ENCODE data around the gene RND2. TPM values are rescaled to one million over a fixed set of nuclear protein-coding genes. Genes with fewer than 3 reads are reported as not detected.

Gene RND2
- total RNA-seq, 2 experiments from 2014 or later = not detected

DNA sequence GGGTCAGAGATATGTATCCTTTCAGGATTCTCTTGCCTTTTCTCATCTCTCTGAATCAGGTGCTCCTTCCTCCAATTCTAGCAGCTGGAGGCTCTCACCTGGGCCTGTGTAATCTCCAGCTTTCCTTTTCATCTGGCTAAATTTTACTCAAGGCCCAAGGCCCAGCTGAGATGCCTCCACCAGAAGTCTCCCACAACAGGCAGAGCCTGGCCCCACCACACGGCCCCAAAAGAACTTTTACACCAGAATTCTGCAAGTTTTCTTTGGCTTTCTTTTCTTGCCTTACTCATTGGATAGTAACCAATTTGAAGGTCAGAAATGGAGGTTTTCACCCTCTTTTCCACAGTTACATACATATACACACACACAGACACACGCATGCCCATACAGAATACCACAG lies 14.6 kb downstream of the RND2 start:
- intact Hi-C loops (cut with micrococcal nuclease) = no loop called here
- DNase-seq (no peak), ATAC-seq (no peak)
- CTCF ChIA-PET = no interaction called here
- no peak overlapping the region for H3K4me3 Mint-ChIP-seq
- no peaks in the 10 kb centered on the region for H3K27me3 Mint-ChIP-seq
- TF ChIP-seq, protein P1, sequence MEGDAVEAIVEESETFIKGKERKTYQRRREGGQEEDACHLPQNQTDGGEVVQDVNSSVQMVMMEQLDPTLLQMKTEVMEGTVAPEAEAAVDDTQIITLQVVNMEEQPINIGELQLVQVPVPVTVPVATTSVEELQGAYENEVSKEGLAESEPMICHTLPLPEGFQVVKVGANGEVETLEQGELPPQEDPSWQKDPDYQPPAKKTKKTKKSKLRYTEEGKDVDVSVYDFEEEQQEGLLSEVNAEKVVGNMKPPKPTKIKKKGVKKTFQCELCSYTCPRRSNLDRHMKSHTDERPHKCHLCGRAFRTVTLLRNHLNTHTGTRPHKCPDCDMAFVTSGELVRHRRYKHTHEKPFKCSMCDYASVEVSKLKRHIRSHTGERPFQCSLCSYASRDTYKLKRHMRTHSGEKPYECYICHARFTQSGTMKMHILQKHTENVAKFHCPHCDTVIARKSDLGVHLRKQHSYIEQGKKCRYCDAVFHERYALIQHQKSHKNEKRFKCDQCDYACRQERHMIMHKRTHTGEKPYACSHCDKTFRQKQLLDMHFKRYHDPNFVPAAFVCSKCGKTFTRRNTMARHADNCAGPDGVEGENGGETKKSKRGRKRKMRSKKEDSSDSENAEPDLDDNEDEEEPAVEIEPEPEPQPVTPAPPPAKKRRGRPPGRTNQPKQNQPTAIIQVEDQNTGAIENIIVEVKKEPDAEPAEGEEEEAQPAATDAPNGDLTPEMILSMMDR (IDR thresholded peaks at IDR 0.05) = no peak
- POLR2A ChIA-PET = interaction anchor here (0.8 kb wide), 1 partner anchor 24 kb away, joined by 3 read pairs; no protein-coding TSS in a partner anchor
- H3K9me3 Mint-ChIP-seq = no peaks in the 10 kb centered on the region
- no peaks in the 10 kb centered on the region for H3K4me1 Mint-ChIP-seq (ENCODE audit: low read depth)
- peaks cover 6% of the 10 kb centered on the region for H3K36me3 Mint-ChIP-seq (ENCODE audit: low read depth)
- H3K27ac Mint-ChIP-seq = no peak overlapping the region

DNA sequence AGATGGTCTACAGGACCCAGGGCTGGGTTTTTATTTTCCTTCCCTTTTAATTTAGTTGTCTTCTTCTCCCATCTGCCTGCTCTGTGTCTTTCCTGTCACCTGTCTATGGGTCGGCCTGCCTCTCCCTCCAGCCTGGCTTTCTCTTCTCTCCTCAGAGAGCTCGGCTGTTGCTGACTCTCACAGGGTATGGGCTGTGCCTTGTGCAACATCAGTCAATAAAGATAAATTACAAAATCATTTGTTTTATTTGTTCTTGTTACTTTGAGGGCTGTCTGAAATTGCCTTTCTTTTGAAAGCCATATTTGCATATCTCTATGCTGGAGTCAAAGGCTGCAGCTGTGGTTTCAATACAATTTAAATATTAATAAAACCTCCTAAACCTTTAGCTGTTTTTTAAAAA lies 15.6 kb downstream of the RND2 start:
- H3K27ac Mint-ChIP-seq = no peak overlapping the region
- TF ChIP-seq, protein P1 (IDR thresholded peaks at IDR 0.05) = no peak
- CTCF ChIA-PET = no interaction called here
- intact Hi-C loops (cut with micrococcal nuclease) = no loop called here
- DNase-seq = no peak
- no peak overlapping the region for H3K4me3 Mint-ChIP-seq
- H3K4me1 Mint-ChIP-seq (ENCODE audit: low read depth) = no peaks in the 10 kb centered on the region
- H3K27me3 Mint-ChIP-seq = no peaks in the 10 kb centered on the region
- POLR2A ChIA-PET = no interaction called here
- ATAC-seq = no peak
- no peaks in the 10 kb centered on the region for H3K9me3 Mint-ChIP-seq
- peaks cover 12% of the 10 kb centered on the region for H3K36me3 Mint-ChIP-seq (ENCODE audit: low read depth)

DNA sequence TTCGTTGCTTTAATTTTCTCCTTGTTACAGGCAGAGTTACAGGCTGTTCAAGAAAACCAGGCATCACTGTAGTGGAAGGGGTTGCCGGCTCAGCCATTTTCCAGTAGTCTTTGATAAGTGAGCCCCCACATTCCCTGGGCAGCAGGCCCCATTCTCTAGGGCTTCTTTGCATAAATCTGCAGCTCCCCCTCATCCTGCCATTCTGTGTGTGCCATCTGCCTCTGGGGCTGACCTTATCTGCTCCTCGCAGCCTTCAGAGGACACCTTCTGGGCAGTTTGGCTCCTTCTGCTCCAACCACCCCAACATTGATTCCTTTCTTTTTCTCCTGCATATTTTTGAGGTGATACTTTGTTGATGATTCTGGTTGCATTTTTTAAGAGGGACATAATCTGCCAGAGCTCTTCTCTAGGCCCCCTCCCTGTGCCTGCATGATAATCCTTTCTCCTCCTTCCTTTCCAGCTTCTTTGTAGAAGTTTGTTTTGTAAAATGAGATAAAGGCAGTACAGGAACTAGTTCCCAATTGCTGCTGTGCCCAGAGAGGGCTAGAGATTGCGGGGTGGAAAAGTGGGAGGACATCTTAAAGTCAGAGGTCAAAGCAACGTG lies 17.1 kb downstream of the RND2 start:
- ChIA-PET CTCF (interaction anchor here (1.2 kb wide), 1 partner anchor 18 kb away, joined by 5 read pairs; no protein-coding TSS in a partner anchor), POLR2A (interaction anchor here (0.6 to 1.2 kb wide), 3 partner anchors 8 to 273 kb away, joined by 3 to 4 read pairs (median 3); no protein-coding TSS in a partner anchor)
- intact Hi-C loops (cut with micrococcal nuclease) = no loop called here
- H3K4me3 Mint-ChIP-seq = no peak overlapping the region
- no peak overlapping the region for H3K27ac Mint-ChIP-seq
- H3K4me1 Mint-ChIP-seq (ENCODE audit: low read depth) = no peaks in the 10 kb centered on the region
- no peak for DNase-seq
- H3K36me3 Mint-ChIP-seq (ENCODE audit: low read depth) = peaks cover 14% of the 10 kb centered on the region
- TF ChIP-seq, protein P1 (IDR thresholded peaks at IDR 0.05) = no peak
- no peak for ATAC-seq
- no peaks in the 10 kb centered on the region for H3K27me3 Mint-ChIP-seq
- H3K9me3 Mint-ChIP-seq = no peaks in the 10 kb centered on the region

DNA sequence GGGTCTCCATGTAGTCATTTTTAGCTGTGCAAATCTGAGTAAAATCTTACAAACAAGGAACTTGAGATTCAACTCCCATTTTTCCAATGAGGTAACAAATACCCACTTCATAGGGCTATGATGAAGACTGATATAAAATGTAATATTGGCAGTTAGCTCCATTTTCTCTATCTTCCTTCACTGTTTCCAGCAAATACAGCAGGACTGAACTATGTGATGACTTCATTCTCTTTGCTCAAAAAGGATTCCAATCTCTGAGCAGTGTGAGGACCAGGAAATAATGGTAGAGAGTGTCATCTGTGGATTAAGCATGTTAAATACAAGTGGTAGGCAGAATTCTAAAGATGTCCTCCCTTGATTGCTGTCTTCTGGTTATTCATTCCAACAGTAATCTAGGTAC lies 18.3 kb downstream of the RND2 start:
- ChIA-PET CTCF (interaction anchor here (1.2 kb wide), 1 partner anchor 19 kb away, joined by 5 read pairs; no protein-coding TSS in a partner anchor), POLR2A (no interaction called here)
- TF ChIP-seq, protein P1 (IDR thresholded peaks at IDR 0.05) = no peak
- Mint-ChIP-seq H3K27ac (no peak overlapping the region), H3K36me3 (ENCODE audit: low read depth) (peaks cover 18% of the 10 kb centered on the region), H3K9me3 (no peaks in the 10 kb centered on the region), H3K4me3 (no peak overlapping the region), H3K4me1 (ENCODE audit: low read depth) (no peaks in the 10 kb centered on the region), H3K27me3 (no peaks in the 10 kb centered on the region)
- ATAC-seq = no peak
- intact Hi-C loops (cut with micrococcal nuclease) = no loop called here
- DNase-seq = no peak

DNA sequence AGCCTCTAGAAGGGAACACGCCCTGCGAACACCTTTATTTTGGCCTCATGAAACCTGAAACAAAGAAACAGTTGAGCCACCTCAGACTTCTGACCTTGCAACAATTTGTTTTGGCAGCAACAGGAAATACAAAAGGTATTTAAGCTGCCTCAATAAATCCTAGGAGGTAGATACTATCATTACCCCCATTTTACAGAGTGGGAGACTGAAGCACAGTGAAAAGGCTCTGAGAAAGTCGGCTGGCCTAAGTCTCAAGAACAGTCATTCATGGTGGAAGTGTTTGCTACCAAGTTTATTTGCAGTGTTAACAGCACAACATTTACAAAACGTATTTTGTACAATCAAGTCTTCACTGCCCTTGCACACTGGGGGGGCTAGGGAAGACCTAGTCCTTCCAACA lies 19.0 kb downstream of the RND2 start:
- POLR2A ChIA-PET = interaction anchor here (0.7 kb wide), 1 partner anchor 20 kb away, joined by 3 read pairs; no protein-coding TSS in a partner anchor

More for the DNA sequence above, 19.0 kb downstream of the RND2 start:
- TF ChIP-seq, protein P1 (IDR thresholded peaks at IDR 0.05) = no peak
- Mint-ChIP-seq H3K36me3 (ENCODE audit: low read depth) (peaks cover 22% of the 10 kb centered on the region), H3K4me3 (no peak overlapping the region), H3K4me1 (ENCODE audit: low read depth) (no peaks in the 10 kb centered on the region), H3K9me3 (no peaks in the 10 kb centered on the region), H3K27me3 (no peaks in the 10 kb centered on the region), H3K27ac (no peak overlapping the region)
- DNase-seq (no peak), ATAC-seq (no peak)
- intact Hi-C loops (cut with micrococcal nuclease) = no loop called here
- CTCF ChIA-PET = interaction anchor here (1.2 kb wide), 1 partner anchor 38 kb away, joined by 4 read pairs; no protein-coding TSS in a partner anchor
